ENCODE results near the gene ANKRD34A. TPM values are rescaled to one million over a fixed set of nuclear protein-coding genes. Genes with fewer than 3 reads are reported as not detected.

ANKRD34A gene
- total and polyA plus RNA-seq, 2 of the 4 experiments (the other 2 are of a cell fraction) = 0.90 to 1.9 TPM

DNA sequence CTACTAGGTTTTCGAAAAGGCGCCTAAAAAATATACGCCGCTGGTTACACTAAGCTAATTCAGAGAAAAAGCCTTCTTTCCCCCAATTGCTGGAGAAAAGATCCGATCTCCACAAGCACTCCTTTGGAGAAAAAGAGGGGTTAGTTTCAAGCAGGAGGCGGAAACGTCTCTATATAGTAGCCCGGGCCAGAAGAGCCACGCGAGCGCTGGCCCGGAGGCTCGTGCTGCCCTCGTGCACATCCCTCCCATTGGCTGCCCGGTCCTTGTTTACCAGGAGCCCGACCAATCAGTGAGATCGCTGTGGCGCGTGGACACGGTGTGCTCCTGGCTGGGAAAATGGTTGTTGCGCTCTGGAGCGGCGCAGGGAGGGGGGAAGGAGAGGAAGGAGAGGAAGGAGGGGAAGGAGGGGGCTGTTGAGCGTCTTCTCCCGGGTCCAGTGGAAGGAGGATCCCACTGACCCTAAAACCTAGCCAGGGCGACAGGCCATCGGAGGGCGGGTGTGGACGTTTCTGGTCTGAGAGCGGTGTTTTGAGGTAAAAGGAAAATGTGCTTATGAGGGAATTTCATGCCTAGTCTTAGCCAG, 32.1 kb upstream of the ANKRD34A start, which contains the start of gene TXNIP (continued):
- TF ChIP-seq, protein P1, sequence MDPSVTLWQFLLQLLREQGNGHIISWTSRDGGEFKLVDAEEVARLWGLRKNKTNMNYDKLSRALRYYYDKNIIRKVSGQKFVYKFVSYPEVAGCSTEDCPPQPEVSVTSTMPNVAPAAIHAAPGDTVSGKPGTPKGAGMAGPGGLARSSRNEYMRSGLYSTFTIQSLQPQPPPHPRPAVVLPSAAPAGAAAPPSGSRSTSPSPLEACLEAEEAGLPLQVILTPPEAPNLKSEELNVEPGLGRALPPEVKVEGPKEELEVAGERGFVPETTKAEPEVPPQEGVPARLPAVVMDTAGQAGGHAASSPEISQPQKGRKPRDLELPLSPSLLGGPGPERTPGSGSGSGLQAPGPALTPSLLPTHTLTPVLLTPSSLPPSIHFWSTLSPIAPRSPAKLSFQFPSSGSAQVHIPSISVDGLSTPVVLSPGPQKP (IDR thresholded peaks at IDR 0.05; ENCODE audit: borderline replicate concordance, low read depth, low read length) = no peak
- peak; percentile 34 for TF ChIP-seq RCOR1 (IDR thresholded peaks at IDR 0.05; ENCODE audit: insufficient replicate concordance, low read length)

DNA sequence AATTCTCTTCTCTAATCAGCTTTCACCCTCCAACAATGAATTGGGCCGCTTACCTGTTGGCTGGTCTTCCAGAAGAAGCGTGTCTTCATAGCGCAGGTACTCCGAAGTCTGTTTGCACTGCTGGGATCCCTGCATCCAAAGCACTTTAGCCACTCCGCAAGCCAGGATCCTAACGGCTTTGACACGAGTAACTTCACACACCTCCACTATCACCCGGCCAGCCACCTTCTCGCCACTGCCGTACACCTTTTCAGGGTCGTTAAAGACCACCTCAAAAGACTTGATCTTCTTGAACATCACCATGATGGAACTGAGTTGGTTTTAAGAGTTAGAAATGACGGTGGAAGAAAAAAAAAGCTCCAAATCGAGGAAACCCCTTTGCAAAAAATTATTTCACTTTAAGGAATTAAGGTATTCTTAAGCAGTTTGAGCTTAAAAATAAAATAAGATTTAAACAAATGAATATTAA, 31.6 kb upstream of the ANKRD34A start:
- Histone ChIP-seq H3K27ac (ENCODE audit: insufficient read depth, low read length) (peak overlapping the region; percentile 48), H2AFZ (replicated peaks; ENCODE audit: low read length, poor library complexity) (peak overlapping the region; percentile 80)
- CTCF ChIA-PET = interaction anchor here (0.9 kb wide), 1 partner anchor 17 kb away, joined by 4 read pairs; no protein-coding TSS in a partner anchor
- TF ChIP-seq FOS (IDR thresholded peaks at IDR 0.05; ENCODE audit: low read depth, low read length) = no peak
- TF ChIP-seq SMC3 (IDR thresholded peaks at IDR 0.05; ENCODE audit: low read depth, low read length) = no peak
- no peak for TF ChIP-seq POLR2A (IDR thresholded peaks at IDR 0.05; ENCODE audit: low read depth, low read length)
- TF ChIP-seq BHLHE40 (IDR thresholded peaks at IDR 0.05; ENCODE audit: low read depth, low read length) = no peak
- no peak for TF ChIP-seq RFX5 (IDR thresholded peaks at IDR 0.05; ENCODE audit: low read depth, low read length)
- no peak for TF ChIP-seq NFE2L2 (IDR thresholded peaks at IDR 0.05; ENCODE audit: low read depth, low read length)
- TF ChIP-seq RCOR1 (IDR thresholded peaks at IDR 0.05; ENCODE audit: insufficient replicate concordance, low read length) = no peak
- TF ChIP-seq, protein P2, sequence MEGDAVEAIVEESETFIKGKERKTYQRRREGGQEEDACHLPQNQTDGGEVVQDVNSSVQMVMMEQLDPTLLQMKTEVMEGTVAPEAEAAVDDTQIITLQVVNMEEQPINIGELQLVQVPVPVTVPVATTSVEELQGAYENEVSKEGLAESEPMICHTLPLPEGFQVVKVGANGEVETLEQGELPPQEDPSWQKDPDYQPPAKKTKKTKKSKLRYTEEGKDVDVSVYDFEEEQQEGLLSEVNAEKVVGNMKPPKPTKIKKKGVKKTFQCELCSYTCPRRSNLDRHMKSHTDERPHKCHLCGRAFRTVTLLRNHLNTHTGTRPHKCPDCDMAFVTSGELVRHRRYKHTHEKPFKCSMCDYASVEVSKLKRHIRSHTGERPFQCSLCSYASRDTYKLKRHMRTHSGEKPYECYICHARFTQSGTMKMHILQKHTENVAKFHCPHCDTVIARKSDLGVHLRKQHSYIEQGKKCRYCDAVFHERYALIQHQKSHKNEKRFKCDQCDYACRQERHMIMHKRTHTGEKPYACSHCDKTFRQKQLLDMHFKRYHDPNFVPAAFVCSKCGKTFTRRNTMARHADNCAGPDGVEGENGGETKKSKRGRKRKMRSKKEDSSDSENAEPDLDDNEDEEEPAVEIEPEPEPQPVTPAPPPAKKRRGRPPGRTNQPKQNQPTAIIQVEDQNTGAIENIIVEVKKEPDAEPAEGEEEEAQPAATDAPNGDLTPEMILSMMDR (conservative IDR thresholded peaks at IDR 0.05; ENCODE audit: low read depth, low read length) = no peak
- no peak for TF ChIP-seq MAZ (IDR thresholded peaks at IDR 0.05; ENCODE audit: borderline replicate concordance, low read depth, low read length)
- no peak for TF ChIP-seq CHD1 (IDR thresholded peaks at IDR 0.05; ENCODE audit: low read depth, low read length)
- no peak for TF ChIP-seq MXI1 (IDR thresholded peaks at IDR 0.05; ENCODE audit: borderline replicate concordance, low read depth, low read length)
- no peak for TF ChIP-seq CEBPB (IDR thresholded peaks at IDR 0.05; ENCODE audit: low read depth, low read length)

More for the DNA sequence above, 31.6 kb upstream of the ANKRD34A start:
- ATAC-seq (ENCODE audit: low read depth) (no peak), DNase-seq (no peak)
- no peaks in the 10 kb centered on the region for H3K9me3 ChIP-seq (ENCODE audit: control insufficient read depth, insufficient read depth, low read length)
- H2AK5ac ChIP-seq (ENCODE audit: low read depth, low read length) = peak overlapping the region; percentile 65
- dilution Hi-C loops (cut with HindIII; ENCODE audit: low sequenced_read_pairs, unreplicated experiment) (no loop called here), in situ Hi-C loops (cut with MboI; ENCODE audit: low sequenced_read_pairs) (loop anchor here (5.0 kb wide), 1 partner anchor 79 kb away; the partner anchor contains the start of gene PEX11B), intact Hi-C loops (cut with micrococcal nuclease) (loop anchor here (1.0 to 5.0 kb wide), 5 partner anchors 17 to 79 kb away; partner anchors contain the start of genes ANKRD34A, PEX11B, POLR3GL and RBM8A)
- POLR2A ChIA-PET (ENCODE audit: unreplicated experiment) = interaction anchor here (0.6 to 1.0 kb wide), 4 partner anchors 11 to 132 kb away, joined by 3 to 4 read pairs (median 3); no protein-coding TSS in a partner anchor
- H2BK5ac ChIP-seq (ENCODE audit: low read depth, low read length, poor library complexity, severe bottlenecking) = peak overlapping the region; percentile 56
- H3K4me3 ChIP-seq (ENCODE audit: insufficient read depth, low read depth, low read length) = peak overlapping the region; percentile 87
- no peaks in the 10 kb centered on the region for H3K27me3 ChIP-seq (ENCODE audit: control insufficient read depth, insufficient read depth, low read length)
- H4K5ac ChIP-seq (ENCODE audit: low read depth, low read length) = no peak overlapping the region
- H3K79me1 ChIP-seq (ENCODE audit: low read depth in 1 of 2, low read length in 2 of 2) = peaks cover 22 to 35% of the 10 kb centered on the region in 2 experiments
- peak overlapping the region; percentile 92 for H3K4me2 ChIP-seq (ENCODE audit: low read depth, low read length)
- peak overlapping the region; percentile 91 for H3K14ac ChIP-seq (replicated peaks; ENCODE audit: low read depth, low read length)
- no peak overlapping the region for H2BK15ac ChIP-seq (ENCODE audit: low read depth, low read length)
- H3K9ac ChIP-seq (ENCODE audit: low read depth, low read length) = peak overlapping the region; percentile 97
- H3K23ac ChIP-seq (ENCODE audit: low read depth, low read length) = peak overlapping the region; percentile 78
- H3K4me1 ChIP-seq (ENCODE audit: control insufficient read depth, insufficient read depth, low read length) = peaks cover 10% of the 10 kb centered on the region
- H3K56ac ChIP-seq (ENCODE audit: extremely low read depth, insufficient read depth, low read length) = peak overlapping the region; percentile 78
- H4K8ac ChIP-seq (ENCODE audit: low read depth in 2 of 2, low read length in 2 of 2) = peak overlapping the region; percentile 13 to 16; a peak in 2 of 4 replicates
- peaks cover 9% of the 10 kb centered on the region for H3K9me1 ChIP-seq (ENCODE audit: insufficient read depth, low read length)
- BruUV-seq (replicated peaks) = no TSS peak
- no peak overlapping the region for H2BK20ac ChIP-seq (ENCODE audit: low read depth, low read length)
- no peak overlapping the region for H2AK9ac ChIP-seq (replicated peaks; ENCODE audit: low read depth, low read length, poor library complexity)
- WGBS, 2 experiments (ENCODE audit: extremely low coverage in 2 of 2, insufficient read length in 1 of 2) = 0% methylated on average over 4 of the region's 13 CpGs; no CpG with 5 or more reads in 1 of the 2 experiments
- peak overlapping the region; percentile 70 for H3K4ac ChIP-seq (ENCODE audit: low read depth, low read length)
- H4K91ac ChIP-seq (ENCODE audit: insufficient read depth, low read depth, low read length) = peak overlapping the region; percentile 74
- H2BK120ac ChIP-seq (ENCODE audit: low read depth, low read length) = peak overlapping the region; percentile 30; the same call in 1 of the 2 replicates
- H3K18ac ChIP-seq (ENCODE audit: low read depth, low read length) = peak overlapping the region; percentile 48; the same call in 1 of the 2 replicates
- H4K20me1 ChIP-seq (ENCODE audit: insufficient read depth, low read length) = peaks cover 12% of the 10 kb centered on the region; the same call in 1 of the 2 replicates
- H3K36me3 ChIP-seq (ENCODE audit: control insufficient read depth, insufficient read depth, low read length) = peaks cover 13% of the 10 kb centered on the region

All from IMR-90 (cell line).